ENCODE data around the gene PDIA2. TPM values are rescaled to one million over a fixed set of nuclear protein-coding genes. Genes with fewer than 3 reads are reported as not detected.
"Not testable (repeated sequence)": the region's sequence is repeated elsewhere in the genome, so short reads cannot be mapped to it uniquely, and the experiment has no call there.

PDIA2 gene
- total RNA-seq, 1 experiment from 2014 or later: 0.29 TPM

DNA sequence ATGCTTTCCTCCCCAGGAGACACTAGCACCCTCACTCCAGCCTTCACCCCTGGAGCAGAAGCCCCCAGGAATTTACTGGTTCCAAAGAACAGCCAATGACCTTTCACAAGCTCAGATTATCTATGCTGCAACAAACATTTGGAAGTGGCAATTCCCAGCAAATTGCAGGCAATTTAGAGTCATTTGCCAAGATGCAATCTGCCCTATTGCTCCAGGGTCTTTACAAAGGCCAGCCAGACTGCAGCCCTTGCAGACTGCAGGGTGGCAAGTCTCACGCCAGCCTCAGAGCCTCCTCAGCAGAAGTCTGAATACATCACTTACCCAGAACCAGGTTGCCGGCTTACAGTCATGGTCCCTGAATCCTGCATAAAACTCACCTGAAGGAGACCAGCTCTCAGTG is 47.8 kb downstream of the PDIA2 start:
- DNase-seq (ENCODE audit: low read depth): no peak

- peak; percentile 39 for DNase-seq (ENCODE audit: low read depth)
Measured at GRCh38 chr16:331181-331814, 48.3 kb downstream of the PDIA2 start.

DNA sequence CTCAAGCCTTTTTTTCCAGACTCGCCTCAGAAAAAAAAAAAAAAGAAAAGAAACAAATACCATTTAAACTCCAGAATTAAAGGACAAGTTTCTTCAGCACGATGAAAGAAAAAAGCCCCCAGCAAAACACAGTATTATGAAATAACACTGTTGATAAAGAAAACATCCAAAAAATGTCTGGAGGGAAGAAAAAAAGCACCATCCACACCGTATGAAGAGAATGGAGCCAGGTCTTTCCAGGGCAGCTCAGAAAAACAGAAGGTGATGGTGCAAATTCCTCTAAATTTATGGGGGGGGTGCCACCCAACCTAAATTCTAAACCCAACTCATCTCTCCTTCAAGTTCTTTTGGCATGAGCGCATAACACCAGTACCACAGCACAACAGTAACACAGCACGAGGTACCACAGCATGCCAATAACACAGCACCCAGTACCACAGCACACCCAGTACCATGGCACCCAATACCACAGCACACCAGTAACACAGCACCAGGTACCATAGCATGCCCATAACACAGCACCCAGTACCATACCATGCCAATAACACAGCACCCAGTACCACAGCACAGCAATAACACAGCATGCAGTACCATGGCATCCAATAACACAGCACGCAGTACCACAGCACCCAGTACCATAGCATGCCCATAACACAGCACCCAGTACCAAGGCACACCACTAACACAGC is 50.6 kb downstream of the PDIA2 start:
- no peak for DNase-seq (ENCODE audit: low read depth)

- DNase-seq (ENCODE audit: low read depth): not testable (repeated sequence)
Measured at GRCh38 chr16:334164-334832, 51.3 kb downstream of the PDIA2 start.

GRCh38 chr16:334861-335632 is 52.1 kb downstream of the PDIA2 start:
- not testable (repeated sequence) for DNase-seq (ENCODE audit: low read depth)

GRCh38 chr16:336269-336668 is 53.3 kb downstream of the PDIA2 start:
- no peak for DNase-seq (ENCODE audit: low read depth)

Other genes with a start within 250 kb of the PDIA2 start
- gene POLR3K, start 229.6 kb upstream of the PDIA2 start, total RNA-seq (2014; rRNA removed): 4.0 and 6.7 TPM in 2 replicates
- gene SNRNP25, start 229.3 kb upstream of the PDIA2 start, total RNA-seq (2014; rRNA removed): 28.1 and 31.8 TPM in 2 replicates
- 91.8 and 93.7 TPM in 2 replicates for gene RHBDF1, start 210.5 kb upstream of the PDIA2 start, total RNA-seq (2014; rRNA removed)
- gene MPG, start 204.9 kb upstream of the PDIA2 start, total RNA-seq (2014; rRNA removed): 254 and 304 TPM in 2 replicates
- 11.5 and 21.8 TPM in 2 replicates for gene NPRL3, start 144.5 kb upstream of the PDIA2 start, total RNA-seq (2014; rRNA removed)
- not detected in 2 replicates for gene HBZ, start 130.5 kb upstream of the PDIA2 start, total RNA-seq (2014; rRNA removed)
- not detected in 2 replicates for gene HBM, start 117.2 kb upstream of the PDIA2 start, total RNA-seq (2014; rRNA removed)
- 0.77 TPM in 1 of 2 replicates, not detected in the other for gene HBA2, start 110.3 kb upstream of the PDIA2 start, total RNA-seq (2014; rRNA removed)
- not detected in 2 replicates for gene HBA1, start 106.5 kb upstream of the PDIA2 start, total RNA-seq (2014; rRNA removed)
- gene HBQ1, start 102.7 kb upstream of the PDIA2 start, total RNA-seq (2014; rRNA removed): 1.5 TPM in 1 of 2 replicates, not detected in the other
- gene LUC7L, start 53.7 kb upstream of the PDIA2 start, total RNA-seq (2014; rRNA removed): 51.2 and 56.2 TPM in 2 replicates
- 107 and 132 TPM in 2 replicates for gene FAM234A, start 48.3 kb upstream of the PDIA2 start, total RNA-seq (2014; rRNA removed)
- gene RGS11, start 7.2 kb upstream of the PDIA2 start, total RNA-seq (2014; rRNA removed): 0.96 and 1.1 TPM in 2 replicates
- gene ARHGDIG, start 2.6 kb upstream of the PDIA2 start, total RNA-seq (2014; rRNA removed): not detected in 2 replicates
- 21.6 and 22.8 TPM in 2 replicates for gene AXIN1, start 69.6 kb downstream of the PDIA2 start, total RNA-seq (2014; rRNA removed)
- 135 and 156 TPM in 2 replicates for gene MRPL28, start 87.4 kb downstream of the PDIA2 start, total RNA-seq (2014; rRNA removed)
- gene PGAP6, start 98.8 kb downstream of the PDIA2 start, total RNA-seq (2014; rRNA removed): 72.4 and 90.2 TPM in 2 replicates
- 142 and 186 TPM in 2 replicates for gene NME4, start 114.0 kb downstream of the PDIA2 start, total RNA-seq (2014; rRNA removed)
- 18.8 and 22.6 TPM in 2 replicates for gene DECR2, start 118.7 kb downstream of the PDIA2 start, total RNA-seq (2014; rRNA removed)
- gene RAB11FIP3, start 142.5 kb downstream of the PDIA2 start, total RNA-seq (2014; rRNA removed): 44.1 and 61.6 TPM in 2 replicates
- 66.5 and 71.1 TPM in 2 replicates for gene CAPN15, start 244.5 kb downstream of the PDIA2 start, total RNA-seq (2014; rRNA removed)